GM23338 (cell line): ENCODE data around the gene RGSL1. TPM values are rescaled to one million over a fixed set of nuclear protein-coding genes. Genes with fewer than 3 reads are reported as not detected.
"Not testable (repeated sequence)": the region's sequence is repeated elsewhere in the genome, so short reads cannot be mapped to it uniquely, and the experiment has no call there.

Experiments
- ATAC-seq: fragments of 200-7000 bp; cut with Tn5 transposase; 3 replicates; pipeline ENCODE4 v1.9.1; 2020
- DNase-seq: peaks from one replicate; pipeline ENCODE4 v3.0.0-alpha.2; 2015; ENCODE audit warnings: low spot score
- H2AFZ ChIP-seq: fragments of 200-600 bp; sonication (generic); 2 replicates; pipeline ENCODE4 v1.8.0; 2016; ENCODE audit warnings: antibody characterized with exemption, mild to moderate bottlenecking, moderate library complexity
- H3F3A ChIP-seq: fragments of 200-600 bp; sonication (generic); replicated peaks from 2 replicates; pipeline ENCODE4 v1.8.0; 2017; ENCODE audit warnings: antibody characterized with exemption, mixed run types, low read depth
- H3K27ac ChIP-seq: fragments of 200-600 bp; sonication (generic); 2 replicates; pipeline ENCODE4 v1.6.1; 2016; ENCODE audit warnings: low read depth
- H3K27me3 ChIP-seq: fragments of 200-600 bp; sonication (generic); 2 replicates; pipeline ENCODE4 v1.8.0; 2016; ENCODE audit warnings: mild to moderate bottlenecking, mixed run types, moderate library complexity; ENCODE audit not compliant: insufficient read depth
- H3K36me3 ChIP-seq: fragments of 200-600 bp; sonication (generic); 2 replicates; pipeline ENCODE4 v1.8.0; 2016; ENCODE audit warnings: mild to moderate bottlenecking; ENCODE audit not compliant: insufficient read depth
- H3K4me1 ChIP-seq: fragments of 200-600 bp; sonication (generic); 2 replicates; pipeline ENCODE4 v1.8.0; 2016; ENCODE audit warnings: mild to moderate bottlenecking, moderate library complexity; ENCODE audit not compliant: insufficient read depth
- H3K4me2 ChIP-seq: fragments of 200-600 bp; sonication (generic); 2 replicates; pipeline ENCODE4 v1.7.1; 2017; ENCODE audit warnings: mixed run types
- H3K4me3 ChIP-seq: fragments of 200-600 bp; sonication (generic); 2 replicates; pipeline ENCODE4 v1.6.1; 2016; ENCODE audit warnings: mixed run types
- H3K79me2 ChIP-seq: fragments of 200-600 bp; sonication (generic); replicated peaks from 2 replicates; pipeline ENCODE4 v1.8.0; 2017; ENCODE audit warnings: mild to moderate bottlenecking; ENCODE audit not compliant: insufficient read depth
- H3K9me2 ChIP-seq: fragments of 200-600 bp; sonication (generic); 2 replicates; pipeline ENCODE4 v1.8.0; 2017; ENCODE audit not compliant: insufficient read depth
- H4K20me1 ChIP-seq: fragments of 200-600 bp; sonication (generic); replicated peaks from 2 replicates; pipeline ENCODE4 v1.8.0; 2017; ENCODE audit warnings: mild to moderate bottlenecking; ENCODE audit not compliant: insufficient read depth
- H3K27ac Mint-ChIP-seq: 2 replicates; pipeline ENCODE4 v1.8.0; 2020; ENCODE audit warnings: inconsistent platforms, mild to moderate bottlenecking, moderate library complexity, mixed read lengths
- H3K27me3 Mint-ChIP-seq: 3 replicates; pipeline ENCODE4 v1.8.0; 2022; ENCODE audit warnings: low read depth, mild to moderate bottlenecking, moderate library complexity, mixed read lengths, inconsistent platforms; ENCODE audit not compliant: insufficient read depth, poor library complexity
- H3K36me3 Mint-ChIP-seq: 3 replicates; pipeline ENCODE4 v1.8.0; 2021; ENCODE audit warnings: low read depth, mild to moderate bottlenecking, inconsistent platforms, moderate library complexity, mixed read lengths
- H3K4me1 Mint-ChIP-seq: 3 replicates; pipeline ENCODE4 v1.8.0; 2020; ENCODE audit warnings: mild to moderate bottlenecking, inconsistent platforms, mixed read lengths
- H3K4me3 Mint-ChIP-seq: 3 replicates; pipeline ENCODE4 v1.8.0; 2021; ENCODE audit warnings: moderate library complexity, mild to moderate bottlenecking, inconsistent platforms, mixed read lengths
- H3K9me3 Mint-ChIP-seq: 3 replicates; pipeline ENCODE4 v1.8.0; 2020; ENCODE audit warnings: moderate library complexity, mild to moderate bottlenecking, inconsistent platforms, mixed read lengths
- CTCF ChIP-seq, 2 experiments: fragments of 200-600 bp in 1 of 2; sonication (generic) in 1 of 2; conservative IDR thresholded peaks; 2 replicates each; pipeline versions ENCODE4 v1.5.1 to v1.6.1; 2016 to 2017; ENCODE audit warnings: antibody characterized with exemption in 2 of 2, low read depth in 2 of 2, mild to moderate bottlenecking in 2 of 2, moderate library complexity in 1 of 2
- STAT1 ChIP-seq: IDR thresholded peaks from one replicate; pipeline ENCODE4 v1.6.1; 2016; ENCODE audit warnings: antibody characterized with exemption; ENCODE audit not compliant: unreplicated experiment
- polyA plus RNA-seq: library from polyadenylated mRNA; unstranded; fragments of >200 nt; fragmentation: Nextera tagmentation; extraction: Ambion mirVana; gene quantifications from 2 replicates; pipeline ENCODE4 v1.2.1, GENCODE V29; 2016
- total RNA-seq: library from RNA; depleted of rRNA; stranded (reverse); fragments of >200 nt; shearing (Covaris generic); gene quantifications from 2 replicates; pipeline ENCODE4 v1.2.3, GENCODE V29; 2014
- TF ChIP-seq, protein P1 (sequence below): IDR thresholded peaks from 2 replicates; pipeline ENCODE4 v1.6.1; 2016; ENCODE audit warnings: antibody characterized with exemption

RGSL1 gene
- total and polyA plus RNA-seq, 2 experiments from 2014 or later, result not detected

DNA sequence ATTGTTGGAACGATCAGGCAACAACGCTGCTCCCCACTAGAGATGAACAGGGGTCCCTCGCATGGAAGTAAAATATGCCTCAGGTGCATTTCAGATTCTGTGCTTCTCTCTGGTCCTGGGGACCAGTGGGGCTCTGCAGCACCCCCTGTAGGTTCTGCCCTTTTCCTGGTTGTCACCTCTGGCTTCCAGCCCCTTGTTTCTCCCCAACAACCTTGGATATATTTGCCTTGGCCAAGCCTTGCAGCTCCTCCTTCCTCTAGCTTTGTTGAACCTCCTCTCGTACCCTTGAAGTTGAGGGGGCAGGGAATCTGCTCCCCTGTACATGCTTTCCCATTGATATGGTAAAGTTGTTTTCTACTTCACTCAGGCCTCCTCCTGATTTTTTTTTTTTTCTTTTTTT is 5.4 kb upstream of the RGSL1 start:
- peak overlapping the region; percentile 83 for H2AFZ ChIP-seq
- ATAC-seq, result peak; percentile 68

GRCh38 chr1:182446033-182446669 is 3.8 kb upstream of the RGSL1 start:
- Histone ChIP-seq H3K27me3 (no peaks in the 10 kb centered on the region), H3K4me3 (no peak overlapping the region), H3K4me2 (no peak overlapping the region), H3K79me2 (no peaks in the 10 kb centered on the region), H4K20me1 (no peaks in the 10 kb centered on the region), H2AFZ (no peak overlapping the region), H3K4me1 (peaks cover 9% of the 10 kb centered on the region), H3K27ac (no peak overlapping the region), H3K36me3 (no peaks in the 10 kb centered on the region), H3K9me2 (peaks cover 6% of the 10 kb centered on the region; the same call in 1 of the 2 replicates), H3F3A (no peaks in the 10 kb centered on the region)
- Mint-ChIP-seq H3K27ac (no peak overlapping the region), H3K36me3 (no peaks in the 10 kb centered on the region), H3K27me3 (peaks cover 5% of the 10 kb centered on the region), H3K9me3 (peaks cover 9% of the 10 kb centered on the region; the same call in 2 of the 3 replicates), H3K4me1 (peaks cover 27% of the 10 kb centered on the region), H3K4me3 (no peak overlapping the region)
- TF ChIP-seq STAT1, result no peak
- peak; percentile 85 to 91 for TF ChIP-seq CTCF (conservative IDR thresholded peaks at IDR 0.05; ENCODE audit: low read depth in 2 of 2)
- ATAC-seq, result peak; percentile 73
- peak; percentile 81 for DNase-seq

More for the DNA sequence above, 5.4 kb upstream of the RGSL1 start:
- peak; percentile 32 for DNase-seq
- Mint-ChIP-seq H3K27ac (no peak overlapping the region), H3K9me3 (peaks cover 21% of the 10 kb centered on the region; the same call in 2 of the 3 replicates), H3K4me1 (peaks cover 19% of the 10 kb centered on the region), H3K36me3 (no peaks in the 10 kb centered on the region), H3K4me3 (no peak overlapping the region; the same call in 2 of the 3 replicates), H3K27me3 (peaks cover 5% of the 10 kb centered on the region)
- no peaks in the 10 kb centered on the region for H3K79me2 ChIP-seq
- peaks cover under 1% of the 10 kb centered on the region; the same call in 1 of the 2 replicates for H3K9me2 ChIP-seq
- peaks cover under 1% of the 10 kb centered on the region; the same call in 1 of the 2 replicates for H3K4me1 ChIP-seq
- H4K20me1 ChIP-seq, result no peaks in the 10 kb centered on the region
- H3K4me3 ChIP-seq, result no peak overlapping the region
- TF ChIP-seq STAT1 (no peak), CTCF (conservative IDR thresholded peaks at IDR 0.05; ENCODE audit: low read depth in 2 of 2) (peak; percentile 30 to 50; a peak in 2 of 4 replicates)
- TF ChIP-seq, protein P1, sequence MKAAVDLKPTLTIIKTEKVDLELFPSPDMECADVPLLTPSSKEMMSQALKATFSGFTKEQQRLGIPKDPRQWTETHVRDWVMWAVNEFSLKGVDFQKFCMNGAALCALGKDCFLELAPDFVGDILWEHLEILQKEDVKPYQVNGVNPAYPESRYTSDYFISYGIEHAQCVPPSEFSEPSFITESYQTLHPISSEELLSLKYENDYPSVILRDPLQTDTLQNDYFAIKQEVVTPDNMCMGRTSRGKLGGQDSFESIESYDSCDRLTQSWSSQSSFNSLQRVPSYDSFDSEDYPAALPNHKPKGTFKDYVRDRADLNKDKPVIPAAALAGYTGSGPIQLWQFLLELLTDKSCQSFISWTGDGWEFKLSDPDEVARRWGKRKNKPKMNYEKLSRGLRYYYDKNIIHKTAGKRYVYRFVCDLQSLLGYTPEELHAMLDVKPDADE, result no peak
- no peaks in the 10 kb centered on the region for H3K36me3 ChIP-seq
- H3K4me2 ChIP-seq, result 0 out of 2 replicates have a peak overlapping the region, but pooled peaks have one; percentile 20
- H3K27ac ChIP-seq, result no peak overlapping the region
- H3F3A ChIP-seq, result no peaks in the 10 kb centered on the region
- H3K27me3 ChIP-seq, result no peaks in the 10 kb centered on the region

DNA sequence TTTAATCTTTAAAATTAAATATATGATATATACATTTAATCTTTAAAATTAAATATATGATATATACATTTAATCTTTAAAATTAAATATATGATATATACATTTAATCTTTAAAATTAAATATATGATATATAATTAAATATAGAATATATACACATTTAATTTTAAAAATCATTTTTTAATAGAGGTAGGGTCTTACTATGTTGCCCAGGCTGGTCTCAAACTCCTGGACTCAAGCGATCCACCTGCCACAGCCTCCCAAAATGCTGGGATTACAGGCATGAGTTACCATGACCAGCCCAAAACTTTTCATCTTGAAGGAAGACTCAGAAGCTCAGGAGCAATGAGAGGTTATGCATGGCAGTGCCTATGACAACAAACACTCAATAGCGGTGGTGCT is 2.8 kb upstream of the RGSL1 start:
- H3K9me2 ChIP-seq, H4K20me1 ChIP-seq, H3K36me3 Mint-ChIP-seq, DNase-seq, H2AFZ ChIP-seq, H3K27ac Mint-ChIP-seq, H3K4me3 ChIP-seq, H3K27me3 Mint-ChIP-seq, H3K27ac ChIP-seq, ATAC-seq, H3K4me2 ChIP-seq, H3K4me3 Mint-ChIP-seq, H3K36me3 ChIP-seq, H3F3A ChIP-seq, H3K79me2 ChIP-seq, H3K27me3 ChIP-seq, H3K4me1 ChIP-seq, H3K9me3 Mint-ChIP-seq: not testable (repeated sequence)
- peaks cover 27% of the 10 kb centered on the region for H3K4me1 Mint-ChIP-seq
